ENCODE measurements around the gene GCSAM. TPM values are rescaled to one million over a fixed set of nuclear protein-coding genes. Genes with fewer than 3 reads are reported as not detected.

The GCSAM gene
- total and polyA plus RNA-seq, 2 experiments from 2014 or later, result 0.86 TPM; not detected in 1

DNA sequence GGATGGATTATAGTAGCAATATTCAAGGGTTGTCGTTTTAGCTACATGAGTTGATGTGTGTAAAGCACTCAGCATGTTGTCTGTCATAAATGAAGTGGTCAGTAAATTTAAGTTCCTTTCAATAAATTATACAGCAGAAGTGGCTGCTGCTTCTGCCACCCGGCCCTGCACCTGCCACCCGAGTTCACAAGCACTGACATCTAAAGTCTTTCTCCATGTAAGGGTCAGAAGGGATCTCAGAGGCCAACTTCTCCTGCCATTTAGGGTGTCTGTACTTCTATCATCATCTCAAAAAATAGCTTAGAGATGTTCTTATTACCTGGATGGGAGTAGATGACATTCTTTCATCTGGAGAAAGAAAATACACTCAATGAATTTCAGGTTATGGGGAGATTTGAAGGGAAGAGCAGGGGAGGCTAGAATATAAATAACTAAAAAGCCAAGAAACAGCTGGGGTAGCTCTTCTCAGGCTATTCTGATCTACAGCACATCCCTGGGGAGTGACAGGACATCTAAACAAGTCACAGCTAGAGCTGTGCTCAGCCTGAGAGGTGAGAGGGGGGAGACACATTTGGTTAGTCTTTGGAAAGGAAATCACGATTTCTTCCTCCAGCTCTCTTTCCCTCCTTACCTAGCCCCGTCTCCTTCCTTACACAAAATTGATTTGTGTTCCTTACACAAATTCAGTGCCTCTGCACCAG is 8.0 kb downstream of the GCSAM start (continued):
- TF ChIP-seq, protein P1, sequence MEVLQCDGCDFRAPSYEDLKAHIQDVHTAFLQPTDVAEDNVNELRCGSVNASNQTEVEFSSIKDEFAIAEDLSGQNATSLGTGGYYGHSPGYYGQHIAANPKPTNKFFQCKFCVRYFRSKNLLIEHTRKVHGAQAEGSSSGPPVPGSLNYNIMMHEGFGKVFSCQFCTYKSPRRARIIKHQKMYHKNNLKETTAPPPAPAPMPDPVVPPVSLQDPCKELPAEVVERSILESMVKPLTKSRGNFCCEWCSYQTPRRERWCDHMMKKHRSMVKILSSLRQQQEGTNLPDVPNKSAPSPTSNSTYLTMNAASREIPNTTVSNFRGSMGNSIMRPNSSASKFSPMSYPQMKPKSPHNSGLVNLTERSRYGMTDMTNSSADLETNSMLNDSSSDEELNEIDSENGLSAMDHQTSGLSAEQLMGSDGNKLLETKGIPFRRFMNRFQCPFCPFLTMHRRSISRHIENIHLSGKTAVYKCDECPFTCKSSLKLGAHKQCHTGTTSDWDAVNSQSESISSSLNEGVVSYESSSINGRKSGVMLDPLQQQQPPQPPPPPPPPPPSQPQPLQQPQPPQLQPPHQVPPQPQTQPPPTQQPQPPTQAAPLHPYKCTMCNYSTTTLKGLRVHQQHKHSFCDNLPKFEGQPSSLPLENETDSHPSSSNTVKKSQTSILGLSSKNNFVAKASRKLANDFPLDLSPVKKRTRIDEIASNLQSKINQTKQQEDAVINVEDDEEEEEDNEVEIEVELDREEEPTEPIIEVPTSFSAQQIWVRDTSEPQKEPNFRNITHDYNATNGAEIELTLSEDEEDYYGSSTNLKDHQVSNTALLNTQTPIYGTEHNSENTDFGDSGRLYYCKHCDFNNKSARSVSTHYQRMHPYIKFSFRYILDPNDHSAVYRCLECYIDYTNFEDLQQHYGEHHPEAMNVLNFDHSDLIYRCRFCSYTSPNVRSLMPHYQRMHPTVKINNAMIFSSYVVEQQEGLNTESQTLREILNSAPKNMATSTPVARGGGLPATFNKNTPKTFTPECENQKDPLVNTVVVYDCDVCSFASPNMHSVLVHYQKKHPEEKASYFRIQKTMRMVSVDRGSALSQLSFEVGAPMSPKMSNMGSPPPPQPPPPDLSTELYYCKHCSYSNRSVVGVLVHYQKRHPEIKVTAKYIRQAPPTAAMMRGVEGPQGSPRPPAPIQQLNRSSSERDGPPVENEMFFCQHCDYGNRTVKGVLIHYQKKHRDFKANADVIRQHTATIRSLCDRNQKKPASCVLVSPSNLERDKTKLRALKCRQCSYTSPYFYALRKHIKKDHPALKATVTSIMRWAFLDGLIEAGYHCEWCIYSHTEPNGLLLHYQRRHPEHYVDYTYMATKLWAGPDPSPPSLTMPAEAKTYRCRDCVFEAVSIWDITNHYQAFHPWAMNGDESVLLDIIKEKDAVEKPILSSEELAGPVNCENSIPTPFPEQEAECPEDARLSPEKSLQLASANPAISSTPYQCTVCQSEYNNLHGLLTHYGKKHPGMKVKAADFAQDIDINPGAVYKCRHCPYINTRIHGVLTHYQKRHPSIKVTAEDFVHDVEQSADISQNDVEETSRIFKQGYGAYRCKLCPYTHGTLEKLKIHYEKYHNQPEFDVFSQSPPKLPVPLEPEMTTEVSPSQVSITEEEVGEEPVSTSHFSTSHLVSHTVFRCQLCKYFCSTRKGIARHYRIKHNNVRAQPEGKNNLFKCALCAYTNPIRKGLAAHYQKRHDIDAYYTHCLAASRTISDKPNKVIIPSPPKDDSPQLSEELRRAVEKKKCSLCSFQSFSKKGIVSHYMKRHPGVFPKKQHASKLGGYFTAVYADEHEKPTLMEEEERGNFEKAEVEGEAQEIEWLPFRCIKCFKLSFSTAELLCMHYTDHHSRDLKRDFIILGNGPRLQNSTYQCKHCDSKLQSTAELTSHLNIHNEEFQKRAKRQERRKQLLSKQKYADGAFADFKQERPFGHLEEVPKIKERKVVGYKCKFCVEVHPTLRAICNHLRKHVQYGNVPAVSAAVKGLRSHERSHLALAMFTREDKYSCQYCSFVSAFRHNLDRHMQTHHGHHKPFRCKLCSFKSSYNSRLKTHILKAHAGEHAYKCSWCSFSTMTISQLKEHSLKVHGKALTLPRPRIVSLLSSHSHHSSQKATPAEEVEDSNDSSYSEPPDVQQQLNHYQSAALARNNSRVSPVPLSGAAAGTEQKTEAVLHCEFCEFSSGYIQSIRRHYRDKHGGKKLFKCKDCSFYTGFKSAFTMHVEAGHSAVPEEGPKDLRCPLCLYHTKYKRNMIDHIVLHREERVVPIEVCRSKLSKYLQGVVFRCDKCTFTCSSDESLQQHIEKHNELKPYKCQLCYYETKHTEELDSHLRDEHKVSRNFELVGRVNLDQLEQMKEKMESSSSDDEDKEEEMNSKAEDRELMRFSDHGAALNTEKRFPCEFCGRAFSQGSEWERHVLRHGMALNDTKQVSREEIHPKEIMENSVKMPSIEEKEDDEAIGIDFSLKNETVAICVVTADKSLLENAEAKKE (CRISPR knock-in tag; IDR thresholded peaks at IDR 0.05), result no peak
- TF ChIP-seq ZNF114 (CRISPR knock-in tag; IDR thresholded peaks at IDR 0.05) (no peak), POLR2AphosphoS5 (IDR thresholded peaks at IDR 0.05; ENCODE audit: low read depth) (no peak), ZNF331 (CRISPR knock-in tag; IDR thresholded peaks at IDR 0.05; ENCODE audit: low read depth) (no peak), EZH2 (IDR thresholded peaks at IDR 0.05; ENCODE audit: low read depth, unreplicated experiment) (no peak), NANOG (IDR thresholded peaks at IDR 0.05; ENCODE audit: borderline replicate concordance) (no peak)
- TF ChIP-seq, protein P2, sequence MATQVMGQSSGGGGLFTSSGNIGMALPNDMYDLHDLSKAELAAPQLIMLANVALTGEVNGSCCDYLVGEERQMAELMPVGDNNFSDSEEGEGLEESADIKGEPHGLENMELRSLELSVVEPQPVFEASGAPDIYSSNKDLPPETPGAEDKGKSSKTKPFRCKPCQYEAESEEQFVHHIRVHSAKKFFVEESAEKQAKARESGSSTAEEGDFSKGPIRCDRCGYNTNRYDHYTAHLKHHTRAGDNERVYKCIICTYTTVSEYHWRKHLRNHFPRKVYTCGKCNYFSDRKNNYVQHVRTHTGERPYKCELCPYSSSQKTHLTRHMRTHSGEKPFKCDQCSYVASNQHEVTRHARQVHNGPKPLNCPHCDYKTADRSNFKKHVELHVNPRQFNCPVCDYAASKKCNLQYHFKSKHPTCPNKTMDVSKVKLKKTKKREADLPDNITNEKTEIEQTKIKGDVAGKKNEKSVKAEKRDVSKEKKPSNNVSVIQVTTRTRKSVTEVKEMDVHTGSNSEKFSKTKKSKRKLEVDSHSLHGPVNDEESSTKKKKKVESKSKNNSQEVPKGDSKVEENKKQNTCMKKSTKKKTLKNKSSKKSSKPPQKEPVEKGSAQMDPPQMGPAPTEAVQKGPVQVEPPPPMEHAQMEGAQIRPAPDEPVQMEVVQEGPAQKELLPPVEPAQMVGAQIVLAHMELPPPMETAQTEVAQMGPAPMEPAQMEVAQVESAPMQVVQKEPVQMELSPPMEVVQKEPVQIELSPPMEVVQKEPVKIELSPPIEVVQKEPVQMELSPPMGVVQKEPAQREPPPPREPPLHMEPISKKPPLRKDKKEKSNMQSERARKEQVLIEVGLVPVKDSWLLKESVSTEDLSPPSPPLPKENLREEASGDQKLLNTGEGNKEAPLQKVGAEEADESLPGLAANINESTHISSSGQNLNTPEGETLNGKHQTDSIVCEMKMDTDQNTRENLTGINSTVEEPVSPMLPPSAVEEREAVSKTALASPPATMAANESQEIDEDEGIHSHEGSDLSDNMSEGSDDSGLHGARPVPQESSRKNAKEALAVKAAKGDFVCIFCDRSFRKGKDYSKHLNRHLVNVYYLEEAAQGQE (IDR thresholded peaks at IDR 0.05; ENCODE audit: unreplicated experiment), result no peak

Measured in GM23338 (cell line).